GM12864 (cell line): Measurements from ENCODE around the gene ERC1.

Experiments
- DNase-seq: peaks from one replicate; pipeline ENCODE4 v3.0.0-alpha.2; 2011; ENCODE audit warnings: low read depth
- H3K4me3 ChIP-seq: 2 replicates; pipeline ENCODE4 v1.5.1; 2011; ENCODE audit warnings: mild to moderate bottlenecking, low read depth, low read length, control low read depth
- TF ChIP-seq, protein P1 (sequence below): IDR thresholded peaks from 2 replicates; pipeline ENCODE4 v1.5.1; 2011; ENCODE audit warnings: low read depth, mild to moderate bottlenecking, moderate library complexity, low read length, control low read depth, inconsistent platforms; ENCODE audit errors: missing control alignments

The ERC1 gene

DNA sequence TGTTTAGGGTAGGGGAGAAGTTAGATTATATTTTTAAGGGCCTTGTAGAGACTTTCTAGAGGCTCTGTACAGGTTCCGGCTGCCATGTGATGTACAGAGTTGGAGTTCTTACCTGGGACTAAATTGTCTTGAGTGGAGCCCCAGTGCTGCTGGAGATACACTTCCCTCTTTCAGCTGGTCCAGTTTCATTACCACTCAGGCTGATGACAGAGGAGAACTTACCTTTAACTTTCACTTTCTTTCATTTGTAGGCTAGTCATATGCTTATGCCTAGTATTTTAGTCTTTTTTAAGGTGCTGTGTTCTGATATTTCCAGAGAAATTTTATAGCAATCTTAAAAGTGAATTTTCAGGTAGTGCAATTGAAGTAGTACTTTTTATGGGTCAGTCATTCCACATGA lies 117.3 kb downstream of the ERC1 start:
- peak; percentile 35 for DNase-seq
- TF ChIP-seq, protein P1, sequence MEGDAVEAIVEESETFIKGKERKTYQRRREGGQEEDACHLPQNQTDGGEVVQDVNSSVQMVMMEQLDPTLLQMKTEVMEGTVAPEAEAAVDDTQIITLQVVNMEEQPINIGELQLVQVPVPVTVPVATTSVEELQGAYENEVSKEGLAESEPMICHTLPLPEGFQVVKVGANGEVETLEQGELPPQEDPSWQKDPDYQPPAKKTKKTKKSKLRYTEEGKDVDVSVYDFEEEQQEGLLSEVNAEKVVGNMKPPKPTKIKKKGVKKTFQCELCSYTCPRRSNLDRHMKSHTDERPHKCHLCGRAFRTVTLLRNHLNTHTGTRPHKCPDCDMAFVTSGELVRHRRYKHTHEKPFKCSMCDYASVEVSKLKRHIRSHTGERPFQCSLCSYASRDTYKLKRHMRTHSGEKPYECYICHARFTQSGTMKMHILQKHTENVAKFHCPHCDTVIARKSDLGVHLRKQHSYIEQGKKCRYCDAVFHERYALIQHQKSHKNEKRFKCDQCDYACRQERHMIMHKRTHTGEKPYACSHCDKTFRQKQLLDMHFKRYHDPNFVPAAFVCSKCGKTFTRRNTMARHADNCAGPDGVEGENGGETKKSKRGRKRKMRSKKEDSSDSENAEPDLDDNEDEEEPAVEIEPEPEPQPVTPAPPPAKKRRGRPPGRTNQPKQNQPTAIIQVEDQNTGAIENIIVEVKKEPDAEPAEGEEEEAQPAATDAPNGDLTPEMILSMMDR, result no peak
- no peak overlapping the region for H3K4me3 ChIP-seq

DNA sequence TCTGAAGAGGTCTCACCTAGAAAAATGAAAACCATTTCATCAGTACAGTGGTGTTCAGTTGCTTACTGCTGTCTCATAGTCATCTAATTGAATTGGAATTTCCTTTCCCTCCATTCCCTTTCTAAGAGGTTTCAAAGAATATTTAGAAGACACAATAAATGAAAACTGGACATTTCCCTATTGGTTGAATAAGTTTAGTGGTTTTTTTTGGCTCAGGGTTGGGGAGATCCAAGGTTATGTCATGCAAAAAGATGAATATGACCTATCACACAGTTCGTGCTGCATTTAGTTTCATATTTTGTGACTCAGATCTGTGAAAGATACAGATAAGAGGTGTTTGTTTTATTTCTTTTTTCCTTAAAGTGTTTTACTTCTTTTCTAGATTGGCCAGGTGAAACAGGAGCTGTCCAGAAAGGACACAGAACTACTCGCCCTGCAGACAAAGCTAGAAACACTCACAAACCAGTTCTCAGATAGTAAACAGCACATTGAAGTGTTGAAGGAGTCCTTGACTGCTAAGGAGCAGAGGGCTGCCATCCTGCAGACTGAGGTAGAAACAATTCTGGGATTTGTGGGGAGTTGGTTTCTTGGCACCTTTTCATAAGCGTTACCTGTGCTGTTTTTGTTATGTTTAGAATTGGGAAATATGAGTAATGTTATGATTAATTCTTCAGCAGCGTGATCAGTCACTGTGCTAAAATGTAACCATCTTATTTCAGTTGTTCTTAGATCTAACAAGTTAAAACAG lies 124.6 kb downstream of the ERC1 start:
- H3K4me3 ChIP-seq, result no peak overlapping the region
- TF ChIP-seq, protein P1, result no peak
- DNase-seq, result no peak

GRCh38 chr12:1117371-1117770 lies 126.3 kb downstream of the ERC1 start:
- TF ChIP-seq, protein P1, result no peak
- DNase-seq, result no peak
- H3K4me3 ChIP-seq, result no peak overlapping the region

DNA sequence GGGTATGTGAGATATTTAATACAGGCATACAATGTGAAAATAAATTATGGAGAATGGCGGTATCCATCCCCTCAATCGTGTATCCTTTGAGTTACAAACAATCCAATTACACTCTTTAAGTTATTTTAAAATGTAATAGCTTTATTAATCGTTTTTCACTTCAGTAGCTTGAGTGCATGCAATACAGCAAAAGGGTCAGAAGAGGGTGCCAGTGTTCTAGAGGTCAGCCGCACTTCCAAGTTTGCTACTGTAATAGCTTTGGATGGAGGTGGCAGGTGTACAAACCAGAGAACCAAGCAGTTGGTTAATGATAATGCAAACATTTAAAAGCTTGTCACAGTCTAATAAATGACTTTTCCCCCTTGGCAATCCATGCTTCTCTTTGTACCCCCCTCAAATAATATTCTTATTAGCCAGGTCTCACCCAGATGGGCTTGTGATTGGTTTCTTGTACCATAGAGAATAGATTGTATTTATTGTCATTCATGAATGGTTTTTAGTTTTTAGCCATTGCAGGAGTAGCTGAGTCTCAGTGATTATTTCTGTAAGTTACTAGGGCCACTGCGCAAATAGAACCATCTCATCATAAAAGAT lies 127.0 kb downstream of the ERC1 start:
- TF ChIP-seq, protein P1, result peak; percentile 83
- H3K4me3 ChIP-seq, result no peak overlapping the region
- peak; percentile 34 for DNase-seq

GRCh38 chr12:1122786-1123185 lies 131.8 kb downstream of the ERC1 start:
- no peak overlapping the region for H3K4me3 ChIP-seq
- DNase-seq, result no peak
- TF ChIP-seq, protein P1, result no peak

DNA sequence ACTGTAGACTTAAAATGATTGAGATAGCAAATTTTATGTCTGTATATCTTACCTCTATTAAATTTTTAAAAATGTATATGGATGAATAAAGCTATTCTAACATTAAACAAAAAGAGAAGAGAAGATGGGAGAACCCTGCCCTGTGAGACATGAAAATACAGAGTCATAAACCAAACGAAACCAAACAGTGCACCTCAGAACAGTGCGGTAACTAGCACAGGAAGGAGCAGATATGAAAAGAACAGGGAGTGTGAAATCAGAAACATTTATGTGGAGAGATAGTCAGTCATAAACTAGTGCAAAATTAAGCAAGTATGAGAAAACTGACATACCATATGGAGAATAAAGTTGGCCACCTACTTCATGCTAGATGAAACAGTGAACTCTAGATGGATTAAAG lies 135.1 kb downstream of the ERC1 start:
- TF ChIP-seq, protein P1, result no peak
- DNase-seq, result no peak
- H3K4me3 ChIP-seq, result no peak overlapping the region

- TF ChIP-seq, protein P1, result no peak
- H3K4me3 ChIP-seq, result no peak overlapping the region
These were observed 136.0 kb downstream of the ERC1 start for GRCh38 chr12:1127021-1127420.

More at GRCh38 chr12:1127021-1127420, 136.0 kb downstream of the ERC1 start:
- DNase-seq, result no peak
